ENCODE results near the gene MED12.

- TF ChIP-seq ZNF580 (tag by site-specific recombination; IDR thresholded peaks at IDR 0.05), result no peak
- TF ChIP-seq MYNN (tag by site-specific recombination; IDR thresholded peaks at IDR 0.05; ENCODE audit: borderline replicate concordance), result no peak
- TF ChIP-seq ZNF449 (tag by site-specific recombination; IDR thresholded peaks at IDR 0.05), result no peak
- no peak for TF ChIP-seq CTCF (tag by site-specific recombination; IDR thresholded peaks at IDR 0.05)
- no peak for TF ChIP-seq ZNF629 (tag by site-specific recombination; IDR thresholded peaks at IDR 0.05)
- no peak for TF ChIP-seq ZNF660 (tag by site-specific recombination; IDR thresholded peaks at IDR 0.05)
Observed at GRCh38 chrX:71147496-71148277, 29.3 kb downstream of the MED12 start.
